ENCODE measurements around the gene BGLAP. TPM values are rescaled to one million over a fixed set of nuclear protein-coding genes. Genes with fewer than 3 reads are reported as not detected.
A peak's percentile ranks its signal among the peaks of the same experiment; 100 is the strongest.

BGLAP gene
- total RNA-seq (1 to 10 TPM; 1.4 to 4.6 (median 2.0) TPM), polyA plus RNA-seq (1 to 10 TPM in 1 of 2 donors, not detected in 1; 1.4 TPM)
- long read RNA-seq, donor 1 = 0 reads
- long read RNA-seq, donor 2 = 0 reads
- long read RNA-seq, donor 3, partial matches to known transcripts = 0 of 1 reads
- long read RNA-seq, donor 3, other reads (novel, unspliced or antisense) = 1 of 1 reads

GRCh38 chr1:156241926-156242325 lies at the start of gene BGLAP:
Gene BGLAP, plus strand, starts transcription at chr1:156242184. Its CDS starts 48 bp downstream, at chr1:156242232.
- Histone ChIP-seq H3K4me1 (ENCODE audit: insufficient read depth) (peaks cover 4% of the 10 kb centered on the region), H3K9me3 (no peaks in the 10 kb centered on the region), H3K36me3 (no peaks in the 10 kb centered on the region), H3K27me3 (no peaks in the 10 kb centered on the region), H3K4me3 (no peak within 1 kb of the TSS), H3K27ac (no peak within 1 kb of the TSS)
- intact Hi-C loops (cut with DNase I) = no loop called here
- TF ChIP-seq CTCF (IDR thresholded peaks at IDR 0.05) = no peak
- DNase-seq = no peak
- 79 to 81% (median 81%) methylated on average over 13 to 14 of the region's 14 CpGs for WGBS, 3 donors

GRCh38 chr1:156193208-156193487 lies 48.8 kb upstream of the BGLAP start:
- no peak for DNase-seq
- 75 to 77% (median 76%) methylated on average over 7 of the region's 7 CpGs for WGBS, 3 donors
- intact Hi-C loops (cut with DNase I) = no loop called here

GRCh38 chr1:156193488-156194299 lies 48.3 kb upstream of the BGLAP start, which contains the start of gene SLC25A44:
Gene SLC25A44, plus strand, starts transcription at chr1:156194104. Its CDS starts 5,744 bp downstream, at chr1:156199848.
- intact Hi-C loops (cut with DNase I) = no loop called here
- no peaks in the 10 kb centered on the region for H3K27me3 ChIP-seq
- H3K4me1 ChIP-seq (ENCODE audit: insufficient read depth) = no peaks in the 10 kb centered on the region
- TF ChIP-seq CTCF (IDR thresholded peaks at IDR 0.05) (peak; percentile 68 to 84 (median 72)), POLR2A (IDR thresholded peaks at IDR 0.05) (peak; percentile 45), EP300 (IDR thresholded peaks at IDR 0.05) (peak; percentile 90)
- no peaks in the 10 kb centered on the region for H3K9me3 ChIP-seq
- H3K4me3 ChIP-seq = peak within 1 kb of the TSS; percentile 97
- H3K36me3 ChIP-seq = no peaks in the 10 kb centered on the region
- WGBS, 3 donors = 2 to 4% (median 2%) methylated on average over 59 of the region's 59 CpGs
- H3K27ac ChIP-seq = peak within 1 kb of the TSS in 1 of 2 donors; percentile 57
- peak; percentile 96 to 99 (median 98) for DNase-seq

More at GRCh38 chr1:156193208-156193487, 48.8 kb upstream of the BGLAP start:
- no peaks in the 10 kb centered on the region for H3K27me3 ChIP-seq
- no peaks in the 10 kb centered on the region for H3K9me3 ChIP-seq
- no peak for TF ChIP-seq CTCF (IDR thresholded peaks at IDR 0.05)
- no peaks in the 10 kb centered on the region for H3K4me1 ChIP-seq (ENCODE audit: insufficient read depth)
- no peaks in the 10 kb centered on the region for H3K36me3 ChIP-seq
- H3K27ac ChIP-seq = no peak overlapping the region
- H3K4me3 ChIP-seq = peak overlapping the region; percentile 97

GRCh38 chr1:156194300-156194652 lies 47.7 kb upstream of the BGLAP start:
- no peak for TF ChIP-seq POLR2A (IDR thresholded peaks at IDR 0.05)
- no peak for TF ChIP-seq EP300 (IDR thresholded peaks at IDR 0.05)
- no peak for TF ChIP-seq CTCF (IDR thresholded peaks at IDR 0.05)
- Histone ChIP-seq H3K27me3 (no peaks in the 10 kb centered on the region), H3K4me1 (ENCODE audit: insufficient read depth) (no peaks in the 10 kb centered on the region), H3K36me3 (no peaks in the 10 kb centered on the region), H3K9me3 (no peaks in the 10 kb centered on the region), H3K4me3 (peak overlapping the region; percentile 97), H3K27ac (peak overlapping the region in 1 of 2 donors; percentile 57)
- 8 to 9% (median 8%) methylated on average over 14 of the region's 14 CpGs for WGBS, 3 donors
- intact Hi-C loops (cut with DNase I) = no loop called here
- no peak for DNase-seq
